ENCODE results near the gene C11orf68.

Gene C11orf68

GRCh38 chr11:65944767-65945166 is 25.9 kb upstream of the C11orf68 start:
- TF ChIP-seq, protein P1, sequence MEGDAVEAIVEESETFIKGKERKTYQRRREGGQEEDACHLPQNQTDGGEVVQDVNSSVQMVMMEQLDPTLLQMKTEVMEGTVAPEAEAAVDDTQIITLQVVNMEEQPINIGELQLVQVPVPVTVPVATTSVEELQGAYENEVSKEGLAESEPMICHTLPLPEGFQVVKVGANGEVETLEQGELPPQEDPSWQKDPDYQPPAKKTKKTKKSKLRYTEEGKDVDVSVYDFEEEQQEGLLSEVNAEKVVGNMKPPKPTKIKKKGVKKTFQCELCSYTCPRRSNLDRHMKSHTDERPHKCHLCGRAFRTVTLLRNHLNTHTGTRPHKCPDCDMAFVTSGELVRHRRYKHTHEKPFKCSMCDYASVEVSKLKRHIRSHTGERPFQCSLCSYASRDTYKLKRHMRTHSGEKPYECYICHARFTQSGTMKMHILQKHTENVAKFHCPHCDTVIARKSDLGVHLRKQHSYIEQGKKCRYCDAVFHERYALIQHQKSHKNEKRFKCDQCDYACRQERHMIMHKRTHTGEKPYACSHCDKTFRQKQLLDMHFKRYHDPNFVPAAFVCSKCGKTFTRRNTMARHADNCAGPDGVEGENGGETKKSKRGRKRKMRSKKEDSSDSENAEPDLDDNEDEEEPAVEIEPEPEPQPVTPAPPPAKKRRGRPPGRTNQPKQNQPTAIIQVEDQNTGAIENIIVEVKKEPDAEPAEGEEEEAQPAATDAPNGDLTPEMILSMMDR (IDR thresholded peaks at IDR 0.05; ENCODE audit: poor library complexity, severe bottlenecking), result no peak
- DNase-seq (ENCODE audit: low spot score) (no peak), ATAC-seq (ENCODE audit: low read depth) (no peak)
- Histone ChIP-seq H3K4me1 (ENCODE audit: insufficient read depth, poor library complexity, severe bottlenecking) (peaks cover 6% of the 10 kb centered on the region), H3K4me3 (ENCODE audit: severe bottlenecking) (no peak overlapping the region), H3K27me3 (ENCODE audit: insufficient read depth, poor library complexity, severe bottlenecking) (no peaks in the 10 kb centered on the region), H3K36me3 (ENCODE audit: low read depth) (no peaks in the 10 kb centered on the region), H3K9me3 (ENCODE audit: severe bottlenecking) (no peaks in the 10 kb centered on the region), H3K27ac (ENCODE audit: poor library complexity, severe bottlenecking) (no peak overlapping the region)

DNA sequence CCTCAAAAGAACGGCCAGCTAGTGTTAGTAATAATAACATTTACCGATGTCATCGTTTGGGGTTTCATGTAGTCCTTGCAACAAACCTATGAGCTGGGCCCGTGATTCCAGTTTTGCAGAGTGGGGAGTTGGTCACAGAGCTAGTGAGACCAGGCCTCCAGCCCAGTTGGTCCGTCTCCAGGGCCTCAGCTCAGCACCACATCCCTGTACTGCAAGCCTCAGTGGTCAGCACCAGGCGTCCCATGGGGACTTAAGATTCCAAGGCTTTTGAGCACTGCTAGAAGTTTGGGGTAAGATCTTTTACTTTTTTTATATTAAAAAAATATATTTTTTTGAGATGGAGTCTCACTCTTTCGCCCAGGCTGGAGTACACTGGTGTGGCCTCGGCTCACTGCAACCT is 25.3 kb upstream of the C11orf68 start:
- Histone ChIP-seq H3K27me3 (ENCODE audit: insufficient read depth, poor library complexity, severe bottlenecking) (no peaks in the 10 kb centered on the region), H3K27ac (ENCODE audit: poor library complexity, severe bottlenecking) (no peak overlapping the region), H3K36me3 (ENCODE audit: low read depth) (no peaks in the 10 kb centered on the region), H3K4me3 (ENCODE audit: severe bottlenecking) (no peak overlapping the region), H3K4me1 (ENCODE audit: insufficient read depth, poor library complexity, severe bottlenecking) (peaks cover 6% of the 10 kb centered on the region), H3K9me3 (ENCODE audit: severe bottlenecking) (no peaks in the 10 kb centered on the region)
- TF ChIP-seq, protein P1 (IDR thresholded peaks at IDR 0.05; ENCODE audit: poor library complexity, severe bottlenecking), result no peak
- DNase-seq (ENCODE audit: low spot score), result no peak
- ATAC-seq (ENCODE audit: low read depth), result no peak

DNA sequence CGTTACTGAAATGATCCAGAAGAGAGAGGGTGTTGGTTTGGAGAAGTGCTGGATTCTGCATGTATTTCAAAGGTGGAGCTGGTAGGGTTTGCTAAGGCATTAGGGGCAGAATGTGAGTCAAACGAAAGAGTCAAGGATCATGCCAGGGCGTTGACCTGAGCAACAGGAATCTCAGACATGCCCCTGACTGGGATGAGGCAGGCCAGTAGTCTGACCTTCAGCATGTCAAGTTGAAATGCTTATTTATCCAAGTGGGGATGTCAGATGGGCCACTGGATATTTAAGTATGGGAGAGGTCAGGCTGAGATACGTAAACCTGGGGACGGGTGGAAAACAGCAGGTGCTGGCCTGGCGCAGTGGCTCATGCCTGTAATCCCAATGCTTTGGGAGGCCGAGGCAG is 23.7 kb upstream of the C11orf68 start:
- TF ChIP-seq, protein P1 (IDR thresholded peaks at IDR 0.05; ENCODE audit: poor library complexity, severe bottlenecking), result no peak
- ATAC-seq (ENCODE audit: low read depth), result no peak

GRCh38 chr11:65941720-65942310 is 23.0 kb upstream of the C11orf68 start:
- Histone ChIP-seq H3K9me3 (ENCODE audit: severe bottlenecking) (no peaks in the 10 kb centered on the region), H3K36me3 (ENCODE audit: low read depth) (no peaks in the 10 kb centered on the region), H3K27me3 (ENCODE audit: insufficient read depth, poor library complexity, severe bottlenecking) (no peaks in the 10 kb centered on the region), H3K4me3 (ENCODE audit: severe bottlenecking) (no peak overlapping the region), H3K27ac (ENCODE audit: poor library complexity, severe bottlenecking) (no peak overlapping the region), H3K4me1 (ENCODE audit: insufficient read depth, poor library complexity, severe bottlenecking) (peaks cover 6% of the 10 kb centered on the region)
- TF ChIP-seq, protein P1 (IDR thresholded peaks at IDR 0.05; ENCODE audit: poor library complexity, severe bottlenecking), result no peak
- DNase-seq (ENCODE audit: low spot score) (no peak), ATAC-seq (ENCODE audit: low read depth) (no peak)

More for the DNA sequence above, 23.7 kb upstream of the C11orf68 start:
- Histone ChIP-seq H3K4me1 (ENCODE audit: insufficient read depth, poor library complexity, severe bottlenecking) (peaks cover 6% of the 10 kb centered on the region), H3K36me3 (ENCODE audit: low read depth) (no peaks in the 10 kb centered on the region), H3K27ac (ENCODE audit: poor library complexity, severe bottlenecking) (no peak overlapping the region), H3K4me3 (ENCODE audit: severe bottlenecking) (no peak overlapping the region), H3K9me3 (ENCODE audit: severe bottlenecking) (no peaks in the 10 kb centered on the region), H3K27me3 (ENCODE audit: insufficient read depth, poor library complexity, severe bottlenecking) (no peaks in the 10 kb centered on the region)
- no peak for DNase-seq (ENCODE audit: low spot score)

DNA sequence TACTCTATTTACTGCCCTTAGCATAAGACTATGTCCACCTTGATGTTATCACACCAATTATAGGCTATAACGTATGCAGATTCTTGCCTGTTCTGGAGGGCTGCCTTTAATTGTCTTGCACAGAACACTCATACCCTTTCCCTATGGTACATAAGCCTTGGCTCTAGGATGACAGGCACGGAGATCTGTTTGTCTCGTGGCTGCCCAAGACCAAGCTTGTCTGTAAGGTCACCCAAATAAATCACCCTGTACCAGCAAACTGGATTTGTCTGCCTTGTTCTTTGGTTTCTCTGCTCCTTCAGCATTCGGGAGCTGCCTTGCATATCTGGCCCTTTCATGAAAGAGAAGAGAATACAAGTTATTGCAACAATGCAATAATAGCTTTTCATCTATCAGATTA is 18.9 kb upstream of the C11orf68 start:
- H3K27ac ChIP-seq (ENCODE audit: poor library complexity, severe bottlenecking), result no peak overlapping the region
- ATAC-seq (ENCODE audit: low read depth) (no peak), DNase-seq (ENCODE audit: low spot score) (no peak)
- no peaks in the 10 kb centered on the region for H3K9me3 ChIP-seq (ENCODE audit: severe bottlenecking)
- peaks cover 6% of the 10 kb centered on the region for H3K4me1 ChIP-seq (ENCODE audit: insufficient read depth, poor library complexity, severe bottlenecking)
- no peaks in the 10 kb centered on the region for H3K27me3 ChIP-seq (ENCODE audit: insufficient read depth, poor library complexity, severe bottlenecking)
- no peaks in the 10 kb centered on the region for H3K36me3 ChIP-seq (ENCODE audit: low read depth)
- H3K4me3 ChIP-seq (ENCODE audit: severe bottlenecking), result no peak overlapping the region
- TF ChIP-seq, protein P1 (IDR thresholded peaks at IDR 0.05; ENCODE audit: poor library complexity, severe bottlenecking), result no peak
